Left hindlimb (tissue), 1 donor: ENCODE data around the gene PPP1R1B.

Experiments used
- DNase-seq: peaks from one replicate; pipeline ENCODE4 v3.0.0-alpha.2; 2018

The PPP1R1B gene

GRCh38 chr17:39600997-39601597, 25.7 kb upstream of the PPP1R1B start:
- no peak for DNase-seq

GRCh38 chr17:39601758-39602532, 24.8 kb upstream of the PPP1R1B start:
- no peak for DNase-seq

GRCh38 chr17:39602533-39603303, 24.0 kb upstream of the PPP1R1B start:
- no peak for DNase-seq

GRCh38 chr17:39603304-39604016, 23.3 kb upstream of the PPP1R1B start:
- DNase-seq = no peak

GRCh38 chr17:39604911-39605491, 21.8 kb upstream of the PPP1R1B start:
- no peak for DNase-seq

- DNase-seq = no peak
Measured at GRCh38 chr17:39605492-39606433, 21.0 kb upstream of the PPP1R1B start.

GRCh38 chr17:39606434-39607056, 20.2 kb upstream of the PPP1R1B start:
- DNase-seq = no peak

GRCh38 chr17:39607057-39607850, 19.5 kb upstream of the PPP1R1B start:
- no peak for DNase-seq

- no peak for DNase-seq
Measured at GRCh38 chr17:39607851-39608130, 19.0 kb upstream of the PPP1R1B start, which contains the start of gene NEUROD2. NEUROD2 (minus strand) TSS chr17:39607920; CDS start chr17:39606599, 1,321 bp downstream.

GRCh38 chr17:39608142-39608981, 18.4 kb upstream of the PPP1R1B start:
- DNase-seq = no peak

- no peak for DNase-seq
Measured at GRCh38 chr17:39609416-39610025, 17.2 kb upstream of the PPP1R1B start.

GRCh38 chr17:39611401-39612112, 15.2 kb upstream of the PPP1R1B start:
- no peak for DNase-seq

- DNase-seq = no peak
Measured at GRCh38 chr17:39612291-39612894, 14.4 kb upstream of the PPP1R1B start.

GRCh38 chr17:39612935-39613464, 13.8 kb upstream of the PPP1R1B start:
- DNase-seq = no peak

- no peak for DNase-seq
Measured at GRCh38 chr17:39614545-39615157, 12.1 kb upstream of the PPP1R1B start.

- no peak for DNase-seq
Measured at GRCh38 chr17:39615434-39615833, 11.3 kb upstream of the PPP1R1B start.

GRCh38 chr17:39617100-39617445, 9.7 kb upstream of the PPP1R1B start:
- no peak for DNase-seq
